ENCODE results near the gene RELN. TPM values are rescaled to one million over a fixed set of nuclear protein-coding genes. Genes with fewer than 3 reads are reported as not detected.

The RELN gene
- total RNA-seq, 1 donor from 2014 or later, result not detected

GRCh38 chr7:103679151-103680132, 310.0 kb downstream of the RELN start:
- H3K27me3 Mint-ChIP-seq (ENCODE audit: low read depth), result peaks cover 2% of the 10 kb centered on the region
- H3K27ac Mint-ChIP-seq (ENCODE audit: unreplicated experiment), result no peak overlapping the region
- H3K9me3 Mint-ChIP-seq (ENCODE audit: low read depth), result peaks cover 3% of the 10 kb centered on the region
- H3K36me3 Mint-ChIP-seq (ENCODE audit: low read depth), result no peaks in the 10 kb centered on the region
- no peak overlapping the region for H3K4me3 Mint-ChIP-seq (ENCODE audit: unreplicated experiment)
- DNase-seq (ENCODE audit: low spot score), result no peak
- no peak for TF ChIP-seq CTCF (IDR thresholded peaks at IDR 0.05)
- no peaks in the 10 kb centered on the region for H3K4me1 Mint-ChIP-seq (ENCODE audit: low read depth)

GRCh38 chr7:103668279-103668941, 321.0 kb downstream of the RELN start:
- no peak for TF ChIP-seq CTCF (IDR thresholded peaks at IDR 0.05)
- Mint-ChIP-seq H3K36me3 (ENCODE audit: low read depth) (no peaks in the 10 kb centered on the region), H3K4me3 (ENCODE audit: unreplicated experiment) (no peak overlapping the region), H3K27ac (ENCODE audit: unreplicated experiment) (no peak overlapping the region), H3K9me3 (ENCODE audit: low read depth) (no peaks in the 10 kb centered on the region), H3K27me3 (ENCODE audit: low read depth) (peaks cover 3% of the 10 kb centered on the region), H3K4me1 (ENCODE audit: low read depth) (no peaks in the 10 kb centered on the region)
- no peak for DNase-seq (ENCODE audit: low spot score)

DNA sequence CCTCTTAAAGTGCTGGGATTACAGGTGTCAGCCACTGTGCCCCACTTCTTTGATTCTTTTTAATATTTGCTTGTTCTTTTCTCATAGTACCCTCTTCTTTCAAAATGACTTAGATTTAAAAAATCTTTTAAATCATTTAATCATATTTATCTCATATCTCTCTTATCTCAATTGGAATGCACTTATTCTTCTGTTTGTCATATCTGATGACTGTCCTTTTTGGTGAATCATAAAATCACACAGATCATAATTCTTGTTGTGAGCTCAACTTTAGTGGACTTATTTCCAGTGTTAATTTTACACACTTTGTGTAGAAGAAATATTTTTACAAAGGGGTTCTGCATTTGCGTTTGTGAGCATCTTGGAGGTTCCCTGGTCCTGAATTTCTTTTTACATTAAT, 323.1 kb downstream of the RELN start:
- no peaks in the 10 kb centered on the region for H3K9me3 Mint-ChIP-seq (ENCODE audit: low read depth)
- no peak for TF ChIP-seq CTCF (IDR thresholded peaks at IDR 0.05)
- H3K27ac Mint-ChIP-seq (ENCODE audit: unreplicated experiment), result no peak overlapping the region
- no peaks in the 10 kb centered on the region for H3K27me3 Mint-ChIP-seq (ENCODE audit: low read depth)
- no peak for DNase-seq (ENCODE audit: low spot score)
- H3K36me3 Mint-ChIP-seq (ENCODE audit: low read depth), result no peaks in the 10 kb centered on the region
- H3K4me3 Mint-ChIP-seq (ENCODE audit: unreplicated experiment), result no peak overlapping the region
- H3K4me1 Mint-ChIP-seq (ENCODE audit: low read depth), result no peaks in the 10 kb centered on the region

- Mint-ChIP-seq H3K27ac (ENCODE audit: unreplicated experiment) (no peak overlapping the region), H3K27me3 (ENCODE audit: low read depth) (no peaks in the 10 kb centered on the region), H3K4me1 (ENCODE audit: low read depth) (no peaks in the 10 kb centered on the region), H3K4me3 (ENCODE audit: unreplicated experiment) (no peak overlapping the region), H3K9me3 (ENCODE audit: low read depth) (no peaks in the 10 kb centered on the region), H3K36me3 (ENCODE audit: low read depth) (no peaks in the 10 kb centered on the region)
- no peak for DNase-seq (ENCODE audit: low spot score)
- TF ChIP-seq CTCF (IDR thresholded peaks at IDR 0.05), result no peak
Observed at GRCh38 chr7:103664577-103664976, 324.9 kb downstream of the RELN start.

Data from chondrocyte (in vitro differentiated cells).